ENCODE data around the gene OR1D2. TPM values are rescaled to one million over a fixed set of nuclear protein-coding genes. Genes with fewer than 3 reads are reported as not detected.
"Not testable (repeated sequence)": the region's sequence is repeated elsewhere in the genome, so short reads cannot be mapped to it uniquely, and the experiment has no call there.

OR1D2 gene, protein sequence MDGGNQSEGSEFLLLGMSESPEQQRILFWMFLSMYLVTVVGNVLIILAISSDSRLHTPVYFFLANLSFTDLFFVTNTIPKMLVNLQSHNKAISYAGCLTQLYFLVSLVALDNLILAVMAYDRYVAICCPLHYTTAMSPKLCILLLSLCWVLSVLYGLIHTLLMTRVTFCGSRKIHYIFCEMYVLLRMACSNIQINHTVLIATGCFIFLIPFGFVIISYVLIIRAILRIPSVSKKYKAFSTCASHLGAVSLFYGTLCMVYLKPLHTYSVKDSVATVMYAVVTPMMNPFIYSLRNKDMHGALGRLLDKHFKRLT
- total RNA-seq (2021) = not detected in 2 replicates
- long read RNA-seq = 0 reads

DNA sequence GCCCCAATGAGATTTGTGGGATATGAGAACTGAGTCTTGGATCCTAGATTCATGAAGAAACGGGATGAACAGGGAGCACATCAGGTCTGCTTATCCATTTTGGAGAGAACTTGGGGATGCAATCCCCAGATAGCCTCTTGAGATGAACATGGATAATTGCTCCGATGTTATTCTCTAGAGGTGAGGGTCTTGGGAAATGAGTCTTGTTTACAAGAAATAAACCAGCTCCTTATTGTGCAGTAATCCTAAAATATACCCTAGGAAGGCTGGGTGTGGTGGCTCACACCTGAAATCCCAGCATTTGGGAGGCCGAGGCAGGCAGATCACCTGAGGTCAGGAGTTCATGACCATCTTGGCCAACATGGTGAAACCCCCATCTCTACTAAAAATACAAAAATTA, at the start of gene OR1D2:
OR1D2 (minus strand) TSS at position 101 of the 400 bp plus-strand sequence. CDS start 11,426 bp downstream, outside the sequence.
- no peak within 1 kb of the TSS for H3K23ac ChIP-seq (ENCODE audit: insufficient read length, low read depth, low read length)
- no peak within 1 kb of the TSS for H3K27ac ChIP-seq (ENCODE audit: insufficient read length, low read depth, low read length)
- Mint-ChIP-seq H3K36me3 (ENCODE audit: insufficient read depth in 1 of 3, low read depth in 3 of 3) (peaks cover 0 to 30% (median 0%) of the 10 kb centered on the region in 3 experiments; a peak in 3 of 7 replicates), H3K27me3 (ENCODE audit: low read depth) (no peaks in the 10 kb centered on the region; the same call in 1 of the 2 replicates), H3K9me3 (peaks cover 68 to 87% of the 10 kb centered on the region in 2 experiments), H3K4me1 (no peaks in the 10 kb centered on the region), H3K4me3 (no peak within 1 kb of the TSS), H3K27ac (no peak within 1 kb of the TSS)
- no peak within 1 kb of the TSS for H2AK5ac ChIP-seq (ENCODE audit: insufficient read length, low read length)
- H2BK5ac ChIP-seq (ENCODE audit: insufficient read length, low read length) = no peak within 1 kb of the TSS
- H2BK20ac ChIP-seq (ENCODE audit: low read depth, low read length, poor library complexity, severe bottlenecking) = no peak within 1 kb of the TSS
- H4K20me1 ChIP-seq (ENCODE audit: control insufficient read depth, insufficient read depth, insufficient read length) = no peaks in the 10 kb centered on the region
- no peak within 1 kb of the TSS for H2BK12ac ChIP-seq (ENCODE audit: insufficient read length, low read depth, low read length)
- TF ChIP-seq, protein P1, sequence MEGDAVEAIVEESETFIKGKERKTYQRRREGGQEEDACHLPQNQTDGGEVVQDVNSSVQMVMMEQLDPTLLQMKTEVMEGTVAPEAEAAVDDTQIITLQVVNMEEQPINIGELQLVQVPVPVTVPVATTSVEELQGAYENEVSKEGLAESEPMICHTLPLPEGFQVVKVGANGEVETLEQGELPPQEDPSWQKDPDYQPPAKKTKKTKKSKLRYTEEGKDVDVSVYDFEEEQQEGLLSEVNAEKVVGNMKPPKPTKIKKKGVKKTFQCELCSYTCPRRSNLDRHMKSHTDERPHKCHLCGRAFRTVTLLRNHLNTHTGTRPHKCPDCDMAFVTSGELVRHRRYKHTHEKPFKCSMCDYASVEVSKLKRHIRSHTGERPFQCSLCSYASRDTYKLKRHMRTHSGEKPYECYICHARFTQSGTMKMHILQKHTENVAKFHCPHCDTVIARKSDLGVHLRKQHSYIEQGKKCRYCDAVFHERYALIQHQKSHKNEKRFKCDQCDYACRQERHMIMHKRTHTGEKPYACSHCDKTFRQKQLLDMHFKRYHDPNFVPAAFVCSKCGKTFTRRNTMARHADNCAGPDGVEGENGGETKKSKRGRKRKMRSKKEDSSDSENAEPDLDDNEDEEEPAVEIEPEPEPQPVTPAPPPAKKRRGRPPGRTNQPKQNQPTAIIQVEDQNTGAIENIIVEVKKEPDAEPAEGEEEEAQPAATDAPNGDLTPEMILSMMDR (conservative IDR thresholded peaks at IDR 0.05) = no peak
- H4K5ac ChIP-seq (ENCODE audit: insufficient read length, low read depth, low read length) = no peak within 1 kb of the TSS
- no peak within 1 kb of the TSS for H3K9ac ChIP-seq (ENCODE audit: extremely low read depth, insufficient read length, low read length)
- H3T11ph ChIP-seq (ENCODE audit: low read length) = no peak within 1 kb of the TSS
- no peak within 1 kb of the TSS for H3K4ac ChIP-seq (ENCODE audit: low read depth, low read length)
- H3K18ac ChIP-seq (ENCODE audit: insufficient read length, low read depth, low read length) = no peak within 1 kb of the TSS
- no peak within 1 kb of the TSS for H2BK15ac ChIP-seq (ENCODE audit: low read depth, low read length)
- no peaks in the 10 kb centered on the region for H3K79me1 ChIP-seq (ENCODE audit: insufficient read depth, low read depth, low read length, poor library complexity, severe bottlenecking)
- peaks cover 64% of the 10 kb centered on the region for H3K9me3 ChIP-seq (ENCODE audit: control insufficient read depth, low read depth, low read length)
- no peak within 1 kb of the TSS for H4K8ac ChIP-seq (replicated peaks; ENCODE audit: insufficient read length, low read depth, low read length)
- no peak within 1 kb of the TSS for H3K56ac ChIP-seq (ENCODE audit: insufficient read length, low read depth, low read length)
- no peaks in the 10 kb centered on the region for H3K23me2 ChIP-seq (ENCODE audit: insufficient read length, low read depth, low read length, poor library complexity, severe bottlenecking)
- no peaks in the 10 kb centered on the region; the same call in 1 of the 2 replicates for H3K27me3 ChIP-seq (ENCODE audit: insufficient read depth, low read length)
- no peak within 1 kb of the TSS for H4K91ac ChIP-seq (ENCODE audit: insufficient read length, low read depth, low read length)
- H2AFZ ChIP-seq (ENCODE audit: low read length) = no peak within 1 kb of the TSS
- DNase-seq = no peak
- H3K14ac ChIP-seq (ENCODE audit: insufficient read depth, low read length) = no peak within 1 kb of the TSS
- H2BK120ac ChIP-seq (ENCODE audit: low read depth, low read length, poor library complexity, severe bottlenecking) = no peak within 1 kb of the TSS
- no peaks in the 10 kb centered on the region for H3K79me2 ChIP-seq (ENCODE audit: insufficient read depth, low read length)
- WGBS (ENCODE audit: extremely low coverage, insufficient read length, low lambda C conversion rate) = no CpG with 5 or more reads among the region's 3 CpGs
- no peaks in the 10 kb centered on the region for H3K4me1 ChIP-seq (ENCODE audit: insufficient read depth, low read length)
- no peak within 1 kb of the TSS for H3K4me2 ChIP-seq (ENCODE audit: insufficient read depth, insufficient read length, low read length)

DNA sequence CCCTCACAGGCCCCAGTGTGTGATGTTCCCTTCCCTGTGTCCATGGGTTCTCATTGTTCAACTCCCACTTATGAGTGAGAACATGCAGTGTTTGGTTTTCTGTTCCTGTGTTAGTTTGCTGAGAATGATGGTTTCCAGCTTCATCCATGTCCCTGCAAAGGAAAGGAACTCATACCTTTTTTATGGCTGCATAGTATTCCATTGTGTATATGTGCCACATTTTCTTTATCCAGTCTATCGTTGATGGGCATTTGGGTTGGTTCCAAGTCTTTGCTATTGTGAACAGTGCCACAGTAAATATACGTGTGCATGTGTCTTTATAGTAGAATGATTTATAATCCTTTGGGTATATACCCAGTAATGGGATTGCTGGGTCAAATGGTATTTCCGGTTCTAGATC, 33.3 kb upstream of the OR1D2 start:
- not testable (repeated sequence) for H3T11ph ChIP-seq (ENCODE audit: low read length); H3K56ac ChIP-seq (ENCODE audit: insufficient read length, low read depth, low read length); H2BK20ac ChIP-seq (ENCODE audit: low read depth, low read length, poor library complexity, severe bottlenecking); H2AFZ ChIP-seq (ENCODE audit: low read length); H2BK12ac ChIP-seq (ENCODE audit: insufficient read length, low read depth, low read length); H2BK120ac ChIP-seq (ENCODE audit: low read depth, low read length, poor library complexity, severe bottlenecking); H4K91ac ChIP-seq (ENCODE audit: insufficient read length, low read depth, low read length); H3K23ac ChIP-seq (ENCODE audit: insufficient read length, low read depth, low read length); H3K4me1 Mint-ChIP-seq; H3K27ac ChIP-seq (ENCODE audit: insufficient read length, low read depth, low read length); H3K79me1 ChIP-seq (ENCODE audit: insufficient read depth, low read depth, low read length, poor library complexity, severe bottlenecking); H3K27me3 ChIP-seq (ENCODE audit: insufficient read depth, low read length); H3K14ac ChIP-seq (ENCODE audit: insufficient read depth, low read length); H3K9ac ChIP-seq (ENCODE audit: extremely low read depth, insufficient read length, low read length); H3K27ac Mint-ChIP-seq; H3K4ac ChIP-seq (ENCODE audit: low read depth, low read length); H2BK15ac ChIP-seq (ENCODE audit: low read depth, low read length); H3K79me2 ChIP-seq (ENCODE audit: insufficient read depth, low read length); H3K18ac ChIP-seq (ENCODE audit: insufficient read length, low read depth, low read length); H4K8ac ChIP-seq (replicated peaks; ENCODE audit: insufficient read length, low read depth, low read length); H2AK5ac ChIP-seq (ENCODE audit: insufficient read length, low read length); H3K4me3 Mint-ChIP-seq; H3K4me1 ChIP-seq (ENCODE audit: insufficient read depth, low read length); H3K4me2 ChIP-seq (ENCODE audit: insufficient read depth, insufficient read length, low read length); H3K23me2 ChIP-seq (ENCODE audit: insufficient read length, low read depth, low read length, poor library complexity, severe bottlenecking); H2BK5ac ChIP-seq (ENCODE audit: insufficient read length, low read length); H4K20me1 ChIP-seq (ENCODE audit: control insufficient read depth, insufficient read depth, insufficient read length); H4K5ac ChIP-seq (ENCODE audit: insufficient read length, low read depth, low read length); DNase-seq; H3K27me3 Mint-ChIP-seq (ENCODE audit: low read depth)
- Mint-ChIP-seq H3K36me3 (ENCODE audit: insufficient read depth in 1 of 3, low read depth in 3 of 3) (peaks cover 0 to 15% (median 7%) of the 10 kb centered on the region in 3 experiments; a peak in 6 of 7 replicates), H3K9me3 (peaks cover 71 to 92% of the 10 kb centered on the region in 2 experiments)
- peaks cover 35% of the 10 kb centered on the region for H3K9me3 ChIP-seq (ENCODE audit: control insufficient read depth, low read depth, low read length)
- WGBS (ENCODE audit: extremely low coverage, insufficient read length, low lambda C conversion rate) = no CpG with 5 or more reads among the region's 3 CpGs
